Ectodermal cell (in vitro differentiated cells): ENCODE results near the gene CTRL.

Experiments
- H3K27ac ChIP-seq: 2 replicates; pipeline ENCODE4 v1.7.0; 2013; ENCODE audit warnings: mild to moderate bottlenecking, low read depth, low read length; ENCODE audit not compliant: insufficient read depth, poor library complexity, severe bottlenecking
- H3K27me3 ChIP-seq: 2 replicates; pipeline ENCODE4 v1.7.0; 2013; ENCODE audit warnings: mild to moderate bottlenecking, low read length; ENCODE audit not compliant: insufficient read depth, control insufficient read depth, poor library complexity, severe bottlenecking
- H3K36me3 ChIP-seq: one replicate; pipeline ENCODE4 v1.7.0; 2013; ENCODE audit warnings: low read length; ENCODE audit not compliant: control insufficient read depth, insufficient read depth
- H3K4me1 ChIP-seq: one replicate; pipeline ENCODE4 v1.7.0; 2013; ENCODE audit warnings: low read length; ENCODE audit not compliant: control insufficient read depth, insufficient read depth
- H3K4me3 ChIP-seq: 2 replicates; pipeline ENCODE4 v1.7.0; 2013; ENCODE audit warnings: low read depth, low read length, control low read depth; ENCODE audit not compliant: insufficient read depth
- H3K9me3 ChIP-seq: 2 replicates; pipeline ENCODE4 v1.7.0; 2013; ENCODE audit warnings: mild to moderate bottlenecking, low read length, moderate library complexity; ENCODE audit not compliant: control insufficient read depth
- WGBS, 2 experiments: methylation state at CpG; one replicate each; pipeline ENCODE4 v1.1.7; 2013; ENCODE audit warnings: missing lambda C conversion rate in 2 of 2; 5-methylcytosine and 5-hydroxymethylcytosine counted together

CTRL gene

GRCh38 chr16:67961551-67961957 lies 29.9 kb upstream of the CTRL start:
- H3K36me3 ChIP-seq, result no peaks in the 10 kb centered on the region
- no peaks in the 10 kb centered on the region for H3K9me3 ChIP-seq
- H3K4me3 ChIP-seq, result no peak overlapping the region
- H3K27ac ChIP-seq, result no peak overlapping the region
- no peaks in the 10 kb centered on the region for H3K27me3 ChIP-seq
- 93% methylated on average over 13 of the region's 13 CpGs for WGBS, 2 experiments
- H3K4me1 ChIP-seq, result peaks cover 7% of the 10 kb centered on the region

GRCh38 chr16:67959536-67960329 lies 28.1 kb upstream of the CTRL start:
- Histone ChIP-seq H3K4me3 (no peak overlapping the region), H3K9me3 (no peaks in the 10 kb centered on the region), H3K27me3 (no peaks in the 10 kb centered on the region), H3K36me3 (no peaks in the 10 kb centered on the region), H3K27ac (no peak overlapping the region), H3K4me1 (no peaks in the 10 kb centered on the region)
- WGBS, 2 experiments, result 88 to 90% methylated on average over 11 of the region's 11 CpGs

GRCh38 chr16:67957622-67958021 lies 26.0 kb upstream of the CTRL start:
- WGBS, 2 experiments, result 92 to 94% methylated on average over 9 of the region's 9 CpGs
- H3K27me3 ChIP-seq, result no peaks in the 10 kb centered on the region
- H3K9me3 ChIP-seq, result no peaks in the 10 kb centered on the region
- H3K36me3 ChIP-seq, result no peaks in the 10 kb centered on the region
- H3K27ac ChIP-seq, result no peak overlapping the region
- no peak overlapping the region for H3K4me3 ChIP-seq
- H3K4me1 ChIP-seq, result no peaks in the 10 kb centered on the region

- Histone ChIP-seq H3K27me3 (no peaks in the 10 kb centered on the region), H3K4me1 (no peaks in the 10 kb centered on the region), H3K4me3 (no peak overlapping the region), H3K9me3 (no peaks in the 10 kb centered on the region), H3K36me3 (no peaks in the 10 kb centered on the region), H3K27ac (no peak overlapping the region)
- 94 to 97% methylated on average over 10 of the region's 10 CpGs for WGBS, 2 experiments
Observed at GRCh38 chr16:67954421-67955196, 22.9 kb upstream of the CTRL start.

- H3K4me3 ChIP-seq, result no peak overlapping the region
- H3K9me3 ChIP-seq, result no peaks in the 10 kb centered on the region
- WGBS, 2 experiments, result 93 to 94% methylated on average over 7 of the region's 8 CpGs
- no peaks in the 10 kb centered on the region for H3K36me3 ChIP-seq
- no peaks in the 10 kb centered on the region for H3K27me3 ChIP-seq
- no peak overlapping the region for H3K27ac ChIP-seq
- no peaks in the 10 kb centered on the region for H3K4me1 ChIP-seq
Observed at GRCh38 chr16:67953641-67954375, 22.1 kb upstream of the CTRL start.

DNA sequence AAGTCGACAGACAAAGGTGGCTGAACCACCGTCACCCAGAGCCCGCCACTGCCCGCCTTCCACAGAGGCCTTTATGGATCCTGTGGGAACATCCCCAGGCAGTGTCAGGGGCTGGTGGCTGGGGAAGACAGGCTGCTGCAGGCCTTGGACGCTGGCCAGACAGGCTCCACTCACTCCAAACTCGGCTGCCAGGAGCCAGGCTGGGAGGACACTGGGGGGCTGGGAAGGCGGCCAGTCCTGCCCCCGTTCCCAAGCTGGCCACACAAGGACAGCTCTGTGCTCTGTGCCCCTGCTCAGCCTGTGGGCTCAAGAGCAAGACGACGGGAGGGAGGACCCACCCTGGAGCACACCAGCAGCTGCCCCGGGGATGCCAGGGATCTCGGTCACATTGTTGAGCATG lies 19.8 kb upstream of the CTRL start:
- H3K4me3 ChIP-seq, result no peak overlapping the region
- H3K9me3 ChIP-seq, result no peaks in the 10 kb centered on the region
- no peak overlapping the region for H3K27ac ChIP-seq
- no peaks in the 10 kb centered on the region for H3K4me1 ChIP-seq
- no peaks in the 10 kb centered on the region for H3K27me3 ChIP-seq
- 93 to 94% methylated on average over 12 of the region's 12 CpGs for WGBS, 2 experiments
- no peaks in the 10 kb centered on the region for H3K36me3 ChIP-seq

DNA sequence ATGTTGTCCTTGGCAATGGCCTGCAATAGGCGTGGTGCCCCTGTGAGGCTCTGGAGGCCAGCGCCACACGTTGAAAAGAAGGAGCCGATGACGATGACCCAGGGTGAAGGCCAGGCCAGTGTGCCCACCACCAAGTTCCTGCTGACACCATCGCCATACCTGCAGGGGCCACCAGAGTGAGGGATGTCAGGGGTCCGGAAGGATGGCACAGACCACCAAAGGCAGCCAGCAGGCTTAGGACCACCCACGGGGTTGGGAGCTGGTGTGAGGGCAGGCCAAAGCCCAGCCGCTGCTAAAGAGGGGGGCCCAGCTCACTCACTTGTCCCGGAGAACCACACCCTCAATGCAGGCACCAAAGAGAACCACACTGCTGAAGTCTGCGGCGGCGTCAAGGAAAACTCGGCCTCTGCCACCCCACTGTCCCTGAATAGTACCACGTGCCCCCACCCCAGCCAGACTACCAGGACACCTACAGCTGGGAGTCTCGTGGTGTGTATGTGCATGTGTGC lies 18.7 kb upstream of the CTRL start:
- Histone ChIP-seq H3K4me1 (no peaks in the 10 kb centered on the region), H3K27me3 (no peaks in the 10 kb centered on the region), H3K36me3 (no peaks in the 10 kb centered on the region), H3K27ac (no peak overlapping the region), H3K9me3 (no peaks in the 10 kb centered on the region), H3K4me3 (no peak overlapping the region)
- WGBS, 2 experiments, result 93% methylated on average over 16 of the region's 16 CpGs

- no peak overlapping the region for H3K27ac ChIP-seq
- no peak overlapping the region for H3K4me3 ChIP-seq
- 94 to 97% methylated on average over 11 of the region's 11 CpGs for WGBS, 2 experiments
- no peaks in the 10 kb centered on the region for H3K27me3 ChIP-seq
- H3K9me3 ChIP-seq, result no peaks in the 10 kb centered on the region
- no peaks in the 10 kb centered on the region for H3K36me3 ChIP-seq
- peaks cover 5% of the 10 kb centered on the region for H3K4me1 ChIP-seq
Observed at GRCh38 chr16:67949645-67950044, 18.0 kb upstream of the CTRL start.

DNA sequence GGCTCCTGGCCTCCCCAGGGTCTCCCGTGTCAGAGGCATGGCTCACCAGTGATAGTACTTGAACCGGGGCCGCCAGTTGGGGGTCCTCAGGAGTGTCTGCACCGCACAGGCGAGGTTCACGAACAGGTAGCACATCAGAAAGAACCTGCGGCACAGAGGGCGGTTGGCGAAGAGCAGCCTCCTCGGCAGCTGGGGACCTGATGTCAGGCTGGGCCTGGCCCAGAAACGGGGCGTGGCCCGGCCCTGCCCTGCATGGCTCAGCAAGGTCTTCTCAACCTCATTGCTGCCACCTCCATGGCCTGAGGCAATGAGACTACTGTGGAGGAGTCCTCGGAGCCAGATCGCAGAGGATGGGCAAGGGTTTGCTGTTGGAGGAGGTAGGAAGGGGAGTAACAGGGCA lies 16.4 kb upstream of the CTRL start:
- no peaks in the 10 kb centered on the region for H3K27me3 ChIP-seq
- H3K9me3 ChIP-seq, result no peaks in the 10 kb centered on the region
- 95% methylated on average over 15 of the region's 15 CpGs for WGBS, 2 experiments
- H3K36me3 ChIP-seq, result no peaks in the 10 kb centered on the region
- no peak overlapping the region for H3K27ac ChIP-seq
- peaks cover 19% of the 10 kb centered on the region for H3K4me1 ChIP-seq
- H3K4me3 ChIP-seq, result no peak overlapping the region
